Mesenchymal stem cell (in vitro differentiated cells and primary cell): ENCODE measurements around the gene CEACAM3.
"Not testable (repeated sequence)": the region's sequence is repeated elsewhere in the genome, so short reads cannot be mapped to it uniquely, and the experiment has no call there.

Experiments used
- DNase-seq: peaks from one replicate; pipeline ENCODE4 v3.0.0-alpha.2; 2013
- H2AFZ ChIP-seq: one replicate; pipeline ENCODE4 v1.6.1; 2013; ENCODE audit warnings: low read depth, mild to moderate bottlenecking, control low read depth, inconsistent platforms, low read length, moderate library complexity
- H2AK5ac ChIP-seq: 2 replicates; pipeline ENCODE4 v1.6.1; 2013; ENCODE audit warnings: low read length, moderate library complexity, mild to moderate bottlenecking, inconsistent platforms; ENCODE audit not compliant: severe bottlenecking
- H2BK120ac ChIP-seq: one replicate; pipeline ENCODE4 v1.6.1; 2013; ENCODE audit warnings: low read depth, mild to moderate bottlenecking, inconsistent platforms, low read length, moderate library complexity
- H2BK12ac ChIP-seq, 2 experiments: one replicate each; pipeline ENCODE4 v1.6.1; 2013; ENCODE audit warnings: inconsistent platforms in 2 of 2, low read length in 2 of 2, mild to moderate bottlenecking in 2 of 2, moderate library complexity in 2 of 2, control low read depth in 1 of 2
- H2BK15ac ChIP-seq: one replicate; pipeline ENCODE4 v1.6.1; 2013; ENCODE audit warnings: mild to moderate bottlenecking, low read depth, inconsistent platforms; ENCODE audit not compliant: poor library complexity, severe bottlenecking
- H2BK5ac ChIP-seq: 2 replicates; pipeline ENCODE4 v1.6.1; 2013; ENCODE audit warnings: low read depth, mild to moderate bottlenecking, low read length, control low read depth, inconsistent platforms; ENCODE audit not compliant: poor library complexity, severe bottlenecking
- H3K14ac ChIP-seq, 2 experiments: one replicate each; pipeline ENCODE4 v1.6.1; 2013; ENCODE audit warnings: inconsistent platforms in 2 of 2, low read length in 2 of 2, control low read depth in 1 of 2, mild to moderate bottlenecking in 1 of 2, moderate library complexity in 1 of 2
- H3K18ac ChIP-seq, 2 experiments: one replicate each; pipeline ENCODE4 v1.6.1; 2013; ENCODE audit warnings: inconsistent platforms in 2 of 2, low read length in 2 of 2, control low read depth in 1 of 2, low read depth in 1 of 2, mild to moderate bottlenecking in 1 of 2
- H3K23ac ChIP-seq, 2 experiments: one replicate each; pipeline ENCODE4 v1.6.1; 2013; ENCODE audit warnings: inconsistent platforms in 2 of 2, low read length in 2 of 2, mild to moderate bottlenecking in 2 of 2, moderate library complexity in 2 of 2, control low read depth in 1 of 2
- H3K27ac ChIP-seq: 2 replicates; pipeline ENCODE4 v1.5.1; 2013; ENCODE audit warnings: mild to moderate bottlenecking, moderate library complexity, low read length, control low read depth, inconsistent platforms; ENCODE audit not compliant: poor library complexity, severe bottlenecking
- H3K27me3 ChIP-seq, 2 experiments: 2 replicates each; pipeline versions ENCODE4 v1.6.1 to v1.7.0; 2013; ENCODE audit warnings: low read length in 2 of 2, mild to moderate bottlenecking in 2 of 2, moderate library complexity in 2 of 2, control low read depth in 1 of 2, inconsistent platforms in 1 of 2; ENCODE audit not compliant: control insufficient read depth in 1 of 2, insufficient read depth in 1 of 2
- H3K36me3 ChIP-seq, 2 experiments: 2 replicates each; pipeline versions ENCODE4 v1.6.1 to v1.7.0; 2013; ENCODE audit warnings: low read length in 2 of 2, control low read depth in 1 of 2, inconsistent platforms in 1 of 2, low read depth in 1 of 2, mild to moderate bottlenecking in 1 of 2; ENCODE audit not compliant: insufficient read depth in 2 of 2, control insufficient read depth in 1 of 2
- H3K4ac ChIP-seq, 2 experiments: one replicate each; pipeline ENCODE4 v1.6.1; 2013; ENCODE audit warnings: inconsistent platforms in 2 of 2, low read length in 2 of 2, mild to moderate bottlenecking in 2 of 2, moderate library complexity in 2 of 2, control low read depth in 1 of 2, low read depth in 1 of 2
- H3K4me1 ChIP-seq: 2 replicates; pipeline ENCODE4 v1.6.1; 2013; ENCODE audit warnings: low read depth, low read length, control low read depth; ENCODE audit not compliant: control insufficient read depth, insufficient read depth
- H3K4me2 ChIP-seq: 2 replicates; pipeline ENCODE4 v1.6.1; 2013; ENCODE audit warnings: low read length, mild to moderate bottlenecking, inconsistent platforms; ENCODE audit not compliant: poor library complexity, severe bottlenecking
- H3K4me3 ChIP-seq, 2 experiments: 2 replicates each; pipeline versions ENCODE4 v1.5.1 to v1.7.0; 2013; ENCODE audit warnings: low read length in 2 of 2, mild to moderate bottlenecking in 2 of 2, control low read depth in 1 of 2, low read depth in 1 of 2; ENCODE audit not compliant: insufficient read depth in 1 of 2
- H3K79me1 ChIP-seq: replicated peaks from 2 replicates; pipeline ENCODE4 v1.6.1; 2013; ENCODE audit warnings: mild to moderate bottlenecking, control low read depth, low read length, inconsistent platforms; ENCODE audit not compliant: poor library complexity, severe bottlenecking
- H3K9ac ChIP-seq: 2 replicates; pipeline ENCODE4 v1.7.0; 2013; ENCODE audit warnings: mild to moderate bottlenecking, low read length, moderate library complexity
- H3K9me3 ChIP-seq: 2 replicates; pipeline ENCODE4 v1.7.0; 2013; ENCODE audit warnings: mild to moderate bottlenecking, low read length; ENCODE audit not compliant: control insufficient read depth
- H4K8ac ChIP-seq: one replicate; pipeline ENCODE4 v1.6.1; 2013; ENCODE audit warnings: inconsistent platforms, mild to moderate bottlenecking, low read length, moderate library complexity
- H4K91ac ChIP-seq: one replicate; pipeline ENCODE4 v1.6.1; 2013; ENCODE audit warnings: mild to moderate bottlenecking, low read length, inconsistent platforms
- WGBS: methylation state at CpG from one replicate; pipeline ENCODE4 v1.1.7; 2013; ENCODE audit warnings: mixed read lengths; 5-methylcytosine and 5-hydroxymethylcytosine counted together

CEACAM3 gene

GRCh38 chr19:41784743-41785142, 11.6 kb upstream of the CEACAM3 start:
- no peaks in the 10 kb centered on the region for H3K9me3 ChIP-seq
- H2BK15ac ChIP-seq, result no peak overlapping the region
- no peak overlapping the region for H3K9ac ChIP-seq
- no peak overlapping the region for H3K18ac ChIP-seq
- no peak overlapping the region for H3K4ac ChIP-seq
- H4K91ac ChIP-seq, result no peak overlapping the region
- H3K27ac ChIP-seq, result no peak overlapping the region
- no peak overlapping the region for H3K14ac ChIP-seq
- no peaks in the 10 kb centered on the region for H3K4me1 ChIP-seq
- no peak overlapping the region for H4K8ac ChIP-seq
- no peak overlapping the region for H2AK5ac ChIP-seq
- H3K27me3 ChIP-seq, result peaks cover 19 to 65% of the 10 kb centered on the region in 2 experiments
- no peak for DNase-seq
- H2BK5ac ChIP-seq, result no peak overlapping the region
- no peak overlapping the region for H2BK120ac ChIP-seq
- 71% methylated on average over 3 of the region's 4 CpGs for WGBS
- H2BK12ac ChIP-seq, result no peak overlapping the region
- no peak overlapping the region for H3K4me2 ChIP-seq
- H3K79me1 ChIP-seq, result no peaks in the 10 kb centered on the region
- no peak overlapping the region for H3K4me3 ChIP-seq
- H3K36me3 ChIP-seq, result no peaks in the 10 kb centered on the region
- H2AFZ ChIP-seq, result no peak overlapping the region
- H3K23ac ChIP-seq, result no peak overlapping the region

- H4K8ac ChIP-seq, result no peak overlapping the region
- no peak overlapping the region for H2BK120ac ChIP-seq
- H3K23ac ChIP-seq, result no peak overlapping the region
- H3K4ac ChIP-seq, result no peak overlapping the region
- no peak overlapping the region for H3K18ac ChIP-seq
- no peak overlapping the region for H2BK5ac ChIP-seq
- H4K91ac ChIP-seq, result no peak overlapping the region
- H2AFZ ChIP-seq, result no peak overlapping the region
- H2AK5ac ChIP-seq, result no peak overlapping the region
- no peaks in the 10 kb centered on the region for H3K4me1 ChIP-seq
- peaks cover 19 to 64% of the 10 kb centered on the region in 2 experiments for H3K27me3 ChIP-seq
- no peak overlapping the region for H3K27ac ChIP-seq
- H3K4me2 ChIP-seq, result no peak overlapping the region
- no peak overlapping the region for H2BK12ac ChIP-seq
- H3K79me1 ChIP-seq, result no peaks in the 10 kb centered on the region
- no peaks in the 10 kb centered on the region for H3K36me3 ChIP-seq
- H3K9ac ChIP-seq, result no peak overlapping the region
- H2BK15ac ChIP-seq, result no peak overlapping the region
- H3K4me3 ChIP-seq, result no peak overlapping the region
- 2% methylated on average over 7 of the region's 10 CpGs for WGBS
- peak; percentile 61 for DNase-seq
- no peak overlapping the region for H3K14ac ChIP-seq
- H3K9me3 ChIP-seq, result no peaks in the 10 kb centered on the region
Observed at GRCh38 chr19:41785653-41786052, 10.7 kb upstream of the CEACAM3 start.

GRCh38 chr19:41787055-41787454, 9.3 kb upstream of the CEACAM3 start:
- Histone ChIP-seq H3K9me3 (no peaks in the 10 kb centered on the region), H2BK15ac (no peak overlapping the region), H2BK5ac (no peak overlapping the region), H4K8ac (no peak overlapping the region), H2BK120ac (no peak overlapping the region), H3K9ac (no peak overlapping the region), H4K91ac (no peak overlapping the region), H3K4me2 (no peak overlapping the region), H2BK12ac (no peak overlapping the region), H2AK5ac (no peak overlapping the region), H3K36me3 (no peaks in the 10 kb centered on the region), H3K27me3 (peaks cover 19 to 66% of the 10 kb centered on the region in 2 experiments), H2AFZ (no peak overlapping the region), H3K23ac (no peak overlapping the region), H3K4me1 (no peaks in the 10 kb centered on the region), H3K79me1 (no peaks in the 10 kb centered on the region), H3K14ac (no peak overlapping the region), H3K4me3 (no peak overlapping the region), H3K4ac (no peak overlapping the region), H3K18ac (no peak overlapping the region), H3K27ac (no peak overlapping the region)
- 59% methylated on average over 7 of the region's 7 CpGs for WGBS
- DNase-seq, result no peak

GRCh38 chr19:41788518-41788917, 7.9 kb upstream of the CEACAM3 start:
- not testable (repeated sequence) for H3K36me3 ChIP-seq, H2BK5ac ChIP-seq, H2BK12ac ChIP-seq, H3K23ac ChIP-seq, H3K27ac ChIP-seq, H3K4me2 ChIP-seq, H3K4ac ChIP-seq, H3K18ac ChIP-seq, DNase-seq, H3K79me1 ChIP-seq, H2AK5ac ChIP-seq, H3K14ac ChIP-seq, H3K9me3 ChIP-seq, H2BK15ac ChIP-seq, H3K9ac ChIP-seq, H3K4me1 ChIP-seq, H2BK120ac ChIP-seq, H2AFZ ChIP-seq, H3K4me3 ChIP-seq, H4K8ac ChIP-seq, H4K91ac ChIP-seq
- no CpG with 5 or more reads among the region's 1 CpG for WGBS
- peaks cover 19 to 69% of the 10 kb centered on the region in 2 experiments for H3K27me3 ChIP-seq
